GM18867 (cell line): ENCODE data around the gene MLPH.
"Not testable (repeated sequence)": the region's sequence is repeated elsewhere in the genome, so short reads cannot be mapped to it uniquely, and the experiment has no call there.

ENCODE experiments used
- ATAC-seq: cut with Tn5 transposase; IDR thresholded peaks from one replicate; pipeline ENCODE4 v1.9.1; 2021; ENCODE audit warnings: mild to moderate bottlenecking, moderate library complexity; ENCODE audit not compliant: unreplicated experiment

MLPH gene

GRCh38 chr2:237577956-237578870 is 91.2 kb downstream of the MLPH start:
- ATAC-seq: no peak

- no peak for ATAC-seq
Observed at GRCh38 chr2:237581326-237581725, 94.3 kb downstream of the MLPH start.

DNA sequence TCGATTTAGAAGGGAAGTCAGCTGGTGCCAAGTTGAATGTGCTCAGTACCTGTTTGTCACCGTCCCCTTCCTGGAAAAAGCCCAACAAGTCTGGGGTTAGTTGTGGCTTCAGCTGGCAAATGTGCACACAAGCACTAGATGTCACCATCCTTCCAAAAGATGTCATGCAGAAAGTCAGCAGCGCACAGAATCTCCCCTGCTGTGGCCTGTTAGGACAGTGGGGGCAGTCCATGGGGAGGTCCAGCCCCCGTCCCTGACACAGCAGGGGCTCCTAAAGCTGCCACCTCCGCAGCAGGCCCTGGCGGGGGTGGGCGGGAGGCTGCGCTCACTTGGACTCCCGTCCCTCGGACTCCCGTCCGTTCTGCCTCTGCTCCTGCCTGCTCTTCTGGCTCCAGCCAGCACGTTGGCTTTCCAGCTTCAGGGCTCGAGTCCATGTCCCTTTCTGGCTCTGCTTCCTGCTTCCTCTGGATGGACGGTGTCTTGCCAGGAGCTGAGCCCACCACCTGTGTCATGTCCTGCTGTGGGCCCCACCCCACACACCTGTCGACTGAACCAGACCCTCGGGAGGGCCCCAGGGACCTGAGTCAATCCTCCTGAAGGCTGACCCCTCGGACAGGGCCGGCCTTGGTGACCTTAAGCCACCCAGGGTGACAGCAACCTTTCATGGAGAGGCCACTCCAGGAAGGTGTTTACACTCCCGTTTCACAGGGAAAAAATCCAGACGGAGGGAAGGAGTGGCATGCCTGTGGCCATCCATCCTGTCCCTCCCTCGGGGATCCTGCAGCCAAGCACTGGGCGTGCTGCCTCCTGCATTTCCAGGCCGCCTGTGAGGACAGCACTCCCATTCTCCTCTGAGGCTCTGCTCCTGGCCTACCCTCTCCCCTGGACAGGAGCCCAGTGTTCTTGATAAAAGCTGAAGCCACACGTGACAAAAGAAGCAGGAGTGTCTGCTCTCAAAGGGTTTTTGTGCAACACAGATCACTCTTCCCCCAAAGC is 95.0 kb downstream of the MLPH start:
- ATAC-seq: no peak

DNA sequence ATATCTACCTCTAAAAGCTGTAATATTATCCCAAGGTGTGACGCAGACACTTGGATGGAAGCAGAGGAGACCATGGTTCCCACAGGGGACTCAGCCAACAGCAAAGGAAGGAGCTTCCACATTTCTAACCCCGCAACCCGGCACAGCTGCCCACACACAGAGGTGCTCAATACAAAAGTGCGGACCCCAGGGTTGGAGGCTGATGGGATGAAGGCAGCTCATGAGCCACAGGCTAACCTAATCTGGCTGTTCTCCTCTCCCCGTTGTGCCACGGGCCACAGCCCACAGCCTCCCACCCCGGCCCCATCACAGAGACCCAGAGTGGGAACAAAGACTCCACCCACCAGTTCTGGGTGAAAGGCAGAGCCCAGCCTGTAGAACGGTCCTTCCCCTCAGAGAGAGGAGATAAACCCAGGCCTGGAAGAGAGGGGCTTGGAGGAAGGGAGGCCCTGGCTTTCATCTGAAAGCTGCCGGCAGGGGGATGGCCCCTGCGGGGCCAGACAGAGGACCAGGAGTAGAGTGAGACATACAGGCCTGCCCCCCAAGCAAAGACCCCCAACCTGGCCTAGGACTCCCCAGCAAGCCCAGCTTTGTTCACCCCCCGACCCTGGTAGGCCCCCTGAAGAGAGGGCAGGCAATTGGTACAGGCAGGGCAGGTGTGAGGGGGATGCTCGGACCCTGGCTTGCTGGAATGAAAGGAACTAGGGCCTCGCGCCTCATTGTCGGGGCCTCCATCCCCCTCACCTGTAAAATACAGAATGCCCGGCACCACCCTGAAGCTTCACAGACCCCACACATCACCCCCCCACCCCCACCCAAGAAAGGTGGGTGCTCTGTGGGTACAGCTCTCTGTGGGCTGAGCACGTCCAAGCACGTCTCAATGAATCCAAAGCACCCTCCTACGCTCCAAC is 96.6 kb downstream of the MLPH start:
- ATAC-seq: no peak

- ATAC-seq: no peak
Observed at GRCh38 chr2:237585590-237586221, 98.7 kb downstream of the MLPH start.

GRCh38 chr2:237588044-237588696 is 101.1 kb downstream of the MLPH start:
- no peak for ATAC-seq

- ATAC-seq: no peak
Observed at GRCh38 chr2:237590272-237591140, 103.5 kb downstream of the MLPH start, which contains the start of gene RAB17. Gene RAB17, minus strand, starts transcription at chr2:237590734. Its CDS starts 4,580 bp downstream, at chr2:237586154.

DNA sequence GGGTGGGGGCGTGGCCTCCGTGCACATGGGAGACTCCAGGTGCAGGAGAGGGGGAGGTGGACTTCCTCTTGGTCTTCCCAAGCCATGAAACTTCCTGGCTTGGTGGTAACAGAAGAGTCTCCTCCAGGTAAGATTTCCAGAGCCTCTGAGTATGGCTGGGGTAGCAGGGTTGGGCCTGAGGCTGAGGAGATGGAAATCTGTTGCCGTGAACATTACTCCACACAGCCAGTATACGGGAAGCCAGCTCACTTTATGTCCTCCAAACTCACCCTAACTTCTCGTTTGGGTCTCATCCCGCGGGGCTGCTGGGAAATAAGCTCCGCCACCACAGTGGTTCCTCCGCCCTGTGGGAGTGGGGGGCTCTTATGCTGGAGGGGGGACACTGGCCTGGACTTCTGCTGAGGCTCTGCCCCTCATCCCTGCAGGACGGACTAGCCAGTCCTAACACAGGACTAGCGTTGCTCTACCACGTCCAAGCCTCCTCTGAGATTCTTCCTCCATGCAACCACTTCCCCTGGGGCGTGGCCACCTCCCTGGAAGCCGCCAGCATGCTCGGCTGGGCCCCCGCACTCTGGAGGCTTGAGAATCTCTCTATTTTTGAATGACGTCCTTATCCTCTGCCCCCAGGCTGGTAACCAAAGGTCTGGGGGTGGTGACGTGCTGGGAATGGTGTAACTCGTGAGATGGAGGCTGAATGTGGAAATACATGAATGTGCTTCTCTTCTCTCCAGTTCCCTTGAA is 104.3 kb downstream of the MLPH start:
- ATAC-seq: peak; percentile 53

DNA sequence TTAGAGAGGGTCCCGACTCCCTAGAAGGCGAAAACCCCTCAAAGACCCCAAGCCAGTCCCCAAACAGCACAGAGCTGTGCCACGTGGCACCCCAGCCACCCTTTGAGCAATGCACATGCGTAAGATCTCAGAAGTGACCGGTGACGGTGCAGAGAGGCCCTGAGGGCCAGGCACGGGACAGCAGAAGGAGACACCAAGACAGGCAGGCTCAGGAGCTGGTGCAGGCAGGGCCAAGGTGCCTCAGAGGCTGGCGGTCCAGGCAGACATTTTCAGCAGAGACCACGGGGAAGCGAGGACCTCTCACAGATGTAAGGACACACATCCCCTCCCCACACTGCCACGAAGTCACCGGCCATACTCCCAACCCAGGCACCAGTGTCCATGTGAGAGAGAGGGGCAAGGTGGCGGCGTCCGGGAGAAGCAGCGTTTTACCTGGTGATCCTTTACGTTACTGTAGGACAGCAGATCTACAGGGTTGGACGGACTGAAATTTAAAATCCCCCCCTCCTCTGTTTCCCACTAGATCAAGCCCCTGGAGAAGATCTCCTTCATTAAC is 105.5 kb downstream of the MLPH start:
- no peak for ATAC-seq

GRCh38 chr2:237593036-237593435 is 106.0 kb downstream of the MLPH start:
- ATAC-seq: no peak

DNA sequence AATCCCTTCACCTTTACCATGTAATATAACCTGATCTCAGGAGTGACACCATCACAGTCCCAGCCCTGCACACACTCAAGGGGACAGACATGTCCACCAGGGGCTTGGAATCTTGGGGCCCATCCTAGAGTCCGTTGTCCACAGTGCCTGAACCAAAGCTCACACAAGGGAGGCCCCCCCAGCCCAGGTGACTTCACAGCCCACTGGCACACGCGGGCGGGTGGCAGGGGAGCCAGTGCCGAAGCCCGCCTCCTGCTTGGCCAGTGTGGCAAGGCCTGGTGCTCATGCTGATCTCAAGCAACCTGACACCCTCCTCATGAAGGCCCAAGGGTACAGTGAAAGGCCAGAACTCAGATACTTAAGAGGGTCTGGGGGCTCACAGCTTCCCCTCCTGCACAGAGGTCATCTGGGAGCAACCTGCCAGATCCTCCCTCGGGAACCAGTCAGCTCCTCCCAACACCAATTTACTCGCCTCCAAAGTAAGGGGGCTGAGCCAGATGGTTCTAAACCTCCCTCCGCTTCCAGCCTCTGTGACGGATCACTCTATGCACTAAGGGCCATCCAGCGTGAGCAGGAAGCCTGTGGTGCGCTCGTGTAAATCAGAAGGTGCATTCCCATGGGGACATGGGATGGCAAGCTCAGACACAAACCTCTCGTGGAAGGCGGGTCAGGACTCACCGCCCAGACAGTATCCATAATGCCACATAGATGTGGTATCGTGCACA is 106.7 kb downstream of the MLPH start:
- no peak for ATAC-seq

- ATAC-seq: no peak
Observed at GRCh38 chr2:237594514-237594871, 107.4 kb downstream of the MLPH start.

GRCh38 chr2:237595829-237596519 is 108.9 kb downstream of the MLPH start:
- ATAC-seq: not testable (repeated sequence)

DNA sequence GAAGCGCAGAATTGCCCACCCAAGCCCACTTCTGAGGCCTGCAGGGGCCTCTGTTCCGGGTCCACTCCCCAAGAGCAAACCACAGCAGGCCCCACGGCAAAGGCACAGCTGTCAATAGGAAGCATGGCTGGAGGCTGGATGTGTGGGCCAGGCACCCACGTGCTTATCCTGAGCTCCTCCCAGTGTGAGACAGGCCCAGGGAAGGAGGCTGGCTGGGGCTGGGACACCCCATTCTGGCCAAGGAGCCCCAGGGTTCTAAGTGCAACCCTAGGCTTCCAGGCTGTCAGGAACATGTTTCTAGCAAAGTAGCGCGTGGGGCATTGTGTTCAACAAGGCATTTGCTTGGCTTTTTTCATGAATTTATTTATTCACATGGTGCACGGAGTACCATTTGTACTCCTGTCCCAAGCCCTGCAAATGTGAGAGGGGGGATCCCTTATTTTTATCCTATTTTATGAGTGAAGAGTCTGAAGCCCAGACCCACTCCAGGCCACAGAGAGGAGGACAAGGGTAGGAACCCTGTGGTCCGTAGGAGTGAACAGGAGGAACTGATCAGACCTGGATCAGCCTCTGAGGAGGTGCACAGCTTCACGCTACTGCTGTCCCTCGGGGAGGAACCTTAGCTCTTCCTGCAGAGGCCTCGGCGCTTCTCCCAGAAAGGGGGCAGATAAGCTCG is 109.6 kb downstream of the MLPH start:
- no peak for ATAC-seq
